Lung (tissue), 12 donors: ENCODE measurements around the gene SLC12A1. TPM values are rescaled to one million over a fixed set of nuclear protein-coding genes. Genes with fewer than 3 reads are reported as not detected.
A peak's percentile ranks its signal among the peaks of the same experiment; 100 is the strongest.

Source experiments
- ATAC-seq: fragments of 200-7000 bp; cut with Tn5 transposase; one replicate; pipeline ENCODE4 v1.9.1; 2020; ENCODE audit warnings: moderate number of reproducible peaks; ENCODE audit not compliant: insufficient read depth, low FRiP score
- DNase-seq, 3 donors: peaks; one replicate each; pipeline ENCODE4 v3.0.0-alpha.2; 2013 to 2017
- H3K27ac ChIP-seq, 2 donors: one replicate each; pipeline ENCODE4 v1.5.1; 2013; ENCODE audit warnings: mild to moderate bottlenecking in 2 of 2, moderate library complexity in 2 of 2, control low read depth in 1 of 2, inconsistent platforms in 1 of 2, low read depth in 1 of 2, low read length in 1 of 2
- H3K27me3 ChIP-seq, 3 donors: one replicate each; pipeline ENCODE4 v1.5.1; 2013; ENCODE audit warnings: low read length in 2 of 3; ENCODE audit not compliant: control insufficient read depth in 3 of 3, insufficient read depth in 3 of 3
- H3K36me3 ChIP-seq, 4 donors: one replicate each; pipeline ENCODE4 v1.5.1; 2013; ENCODE audit warnings: low read length in 4 of 4, mild to moderate bottlenecking in 1 of 4, moderate library complexity in 1 of 4; ENCODE audit not compliant: control insufficient read depth in 4 of 4, insufficient read depth in 4 of 4
- H3K4me1 ChIP-seq, 5 donors: one replicate each; pipeline ENCODE4 v1.5.1; 2013; ENCODE audit warnings: low read length in 5 of 5, mild to moderate bottlenecking in 2 of 5, moderate library complexity in 1 of 5; ENCODE audit not compliant: control insufficient read depth in 5 of 5, insufficient read depth in 5 of 5
- H3K4me3 ChIP-seq: one replicate; pipeline ENCODE4 v1.5.1; 2013; ENCODE audit warnings: mild to moderate bottlenecking, control low read depth, moderate library complexity
- H3K9ac ChIP-seq, 2 donors: one replicate each; pipeline ENCODE4 v1.5.1; 2013; ENCODE audit warnings: low read length in 2 of 2, control low read depth in 1 of 2; ENCODE audit not compliant: insufficient read depth in 1 of 2
- H3K9me3 ChIP-seq, 4 donors: one replicate each; pipeline ENCODE4 v1.5.1; 2013; ENCODE audit warnings: low read length in 3 of 4, mild to moderate bottlenecking in 1 of 4, moderate library complexity in 1 of 4; ENCODE audit not compliant: control insufficient read depth in 4 of 4, insufficient read depth in 3 of 4
- CTCF ChIP-seq: IDR thresholded peaks from 2 replicates; pipeline ENCODE4 v1.5.1; 2012; ENCODE audit warnings: mild to moderate bottlenecking; ENCODE audit errors: control extremely low read depth, extremely low read depth
- WGBS, 2 donors: extraction: QIAGEN DNeasy Blood & Tissue Kit; methylation state at CpG; one replicate each; pipeline ENCODE4 v1.1.7; 2013; 5-methylcytosine and 5-hydroxymethylcytosine counted together
- polyA plus RNA-seq, 2 donors: library from polyadenylated mRNA; stranded (reverse); fragments of 200-250 nt; gene quantifications; one replicate each; pipeline ENCODE4 v1.2.1, GENCODE V29; 2013
- total RNA-seq, 2 donors: library from RNA; depleted of rRNA in 1 of 2; stranded (reverse); fragments of >200 nt in 1 of 2; gene quantifications; one replicate each; pipeline ENCODE4 v1.2.1, GENCODE V29; 2014 to 2021
- donor health status: control.
- donor health status: control.
- donor health status: Bipolar disorder and iron deficiency.
- donor health status: healthy.
- donor health status: DM: yes; HTN: yes; CAD: no.

SLC12A1 gene
- total and polyA plus RNA-seq, 4 donors: 0.03 TPM; not detected in 3

GRCh38 chr15:48221885-48222284, 15.8 kb downstream of the SLC12A1 start:
- Histone ChIP-seq H3K4me1 (no peaks in the 10 kb centered on the region), H3K9me3 (peaks cover 0 to 3% (median 0%) of the 10 kb centered on the region in 4 donors), H3K36me3 (no peaks in the 10 kb centered on the region), H3K4me3 (no peak overlapping the region), H3K27ac (no peak overlapping the region), H3K9ac (no peak overlapping the region), H3K27me3 (peaks cover 0 to 3% (median 0%) of the 10 kb centered on the region in 3 donors)
- no peak for TF ChIP-seq CTCF
- no peak for ATAC-seq
- DNase-seq: no peak
- 84 to 91% methylated on average over 4 of the region's 4 CpGs for WGBS, 2 donors

DNA sequence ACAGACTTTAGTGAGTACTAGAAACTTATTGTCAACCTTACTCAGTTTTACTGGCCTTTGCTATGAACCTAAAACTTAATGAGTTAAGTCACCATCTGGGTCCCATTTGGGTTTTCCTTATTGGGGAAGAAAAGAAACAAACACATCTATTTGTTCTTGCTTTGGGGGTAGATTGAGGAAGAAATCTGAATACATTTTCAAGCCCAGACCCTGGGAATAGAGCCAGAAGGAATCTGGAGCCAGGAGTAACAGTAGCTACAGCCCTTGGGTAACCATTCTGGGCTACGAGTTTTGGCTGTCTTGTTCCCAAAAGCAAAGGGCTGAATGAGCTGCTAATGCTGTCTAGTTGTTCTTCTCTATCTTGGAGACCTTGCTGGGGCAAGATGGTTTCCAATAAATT, 16.5 kb downstream of the SLC12A1 start:
- no peak for ATAC-seq
- no peaks in the 10 kb centered on the region for H3K4me1 ChIP-seq

GRCh38 chr15:48225771-48226170, 19.7 kb downstream of the SLC12A1 start:
- no peak for TF ChIP-seq CTCF
- Histone ChIP-seq H3K36me3 (no peaks in the 10 kb centered on the region), H3K9ac (no peak overlapping the region), H3K4me1 (no peaks in the 10 kb centered on the region), H3K27ac (no peak overlapping the region), H3K9me3 (peaks cover 0 to 3% (median 0%) of the 10 kb centered on the region in 4 donors), H3K4me3 (no peak overlapping the region), H3K27me3 (peaks cover 0 to 3% (median 0%) of the 10 kb centered on the region in 3 donors)
- WGBS, 2 donors: 53 to 82% methylated on average over 3 of the region's 3 CpGs
- no peak for ATAC-seq
- no peak for DNase-seq

More for the DNA sequence above, 16.5 kb downstream of the SLC12A1 start:
- Histone ChIP-seq H3K4me3 (no peak overlapping the region), H3K36me3 (no peaks in the 10 kb centered on the region), H3K9ac (no peak overlapping the region), H3K9me3 (peaks cover 0 to 3% (median 0%) of the 10 kb centered on the region in 4 donors), H3K27ac (no peak overlapping the region), H3K27me3 (peaks cover 0 to 3% (median 0%) of the 10 kb centered on the region in 3 donors)
- WGBS, 2 donors: 57 to 58% methylated on average over 1 of the region's 1 CpG
- no peak for TF ChIP-seq CTCF
- DNase-seq: peak in 1 of 3 donors; percentile 3

- no peak overlapping the region for H3K27ac ChIP-seq
- H3K27me3 ChIP-seq: no peaks in the 10 kb centered on the region
- no peak overlapping the region for H3K4me3 ChIP-seq
- peaks cover 0 to 2% (median 0%) of the 10 kb centered on the region in 4 donors for H3K9me3 ChIP-seq
- H3K9ac ChIP-seq: no peak overlapping the region
- no peaks in the 10 kb centered on the region for H3K36me3 ChIP-seq
- no peak for TF ChIP-seq CTCF
- no peaks in the 10 kb centered on the region for H3K4me1 ChIP-seq
- WGBS, 2 donors: 84 to 85% methylated on average over 5 of the region's 5 CpGs
- no peak for ATAC-seq
- no peak for DNase-seq
These were observed 24.4 kb downstream of the SLC12A1 start for GRCh38 chr15:48230498-48230897.
